Upper lobe of left lung (tissue), 4 donors: ENCODE data around the gene XPNPEP1.

Source experiments
- POLR2A ChIP-seq, 4 donors: fragments of 450-650 bp; IDR thresholded peaks; one replicate each; pipeline ENCODE4 v1.5.1; 2016 to 2017; ENCODE audit warnings: antibody characterized with exemption in 4 of 4, mild to moderate bottlenecking in 2 of 4
- TF ChIP-seq, protein P1 (sequence below), 6 experiments: fragments of 450-650 bp in 4 of 6; fragments of 200-600 bp in 2 of 6; sonication (generic) in 2 of 6; IDR thresholded peaks; one replicate each; pipeline ENCODE4 v1.5.1; 2016 to 2019; ENCODE audit warnings: antibody characterized with exemption in 6 of 6

DNA sequence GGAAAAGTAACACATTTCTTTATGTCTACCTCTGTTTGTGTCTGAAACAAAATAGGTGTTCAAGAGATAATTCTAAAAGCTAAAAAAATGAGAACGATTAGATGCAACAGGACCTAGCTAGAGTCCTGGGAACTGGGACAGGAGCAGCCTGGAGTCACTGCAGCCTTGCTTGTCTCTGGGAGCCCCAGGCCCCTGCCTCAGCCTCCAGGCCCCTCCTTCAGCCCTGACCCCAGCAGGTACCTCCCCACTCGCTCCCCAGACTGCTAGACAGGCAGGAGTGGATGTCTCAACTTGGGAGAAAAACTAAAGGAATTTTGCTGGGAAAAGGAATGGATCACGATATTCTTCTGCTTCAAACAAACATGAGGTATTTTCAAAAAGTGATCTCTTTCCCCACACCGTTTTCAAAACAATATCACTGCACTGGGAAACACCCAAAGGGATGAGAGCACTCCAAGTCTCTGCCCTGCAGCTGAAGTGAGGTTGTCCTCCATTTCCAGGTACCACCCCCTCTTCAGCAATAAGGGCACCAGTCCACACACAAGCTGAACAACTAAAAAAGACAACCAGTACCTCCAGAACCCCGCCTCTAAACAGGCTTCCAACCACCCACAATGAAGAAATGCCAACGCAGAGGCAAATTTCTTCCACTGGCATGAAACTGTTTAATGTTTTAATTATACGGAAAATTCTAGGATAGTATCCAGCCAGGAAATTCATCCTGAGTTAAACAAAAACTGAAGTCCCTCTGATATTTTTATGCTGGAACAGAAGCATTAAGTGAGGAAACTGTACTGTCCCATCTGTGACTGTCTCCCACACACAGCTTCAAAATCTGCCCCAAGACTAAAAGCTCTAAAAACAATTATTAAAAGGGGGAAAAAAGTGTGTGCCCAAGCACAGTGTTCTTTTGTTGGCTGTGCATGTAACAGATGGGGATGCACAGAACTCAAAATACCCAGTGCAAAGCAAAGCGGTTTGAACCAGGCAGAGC lies 47.2 kb downstream of the XPNPEP1 start:
- no peak for TF ChIP-seq POLR2A (IDR thresholded peaks at IDR 0.05)
- TF ChIP-seq, protein P1, sequence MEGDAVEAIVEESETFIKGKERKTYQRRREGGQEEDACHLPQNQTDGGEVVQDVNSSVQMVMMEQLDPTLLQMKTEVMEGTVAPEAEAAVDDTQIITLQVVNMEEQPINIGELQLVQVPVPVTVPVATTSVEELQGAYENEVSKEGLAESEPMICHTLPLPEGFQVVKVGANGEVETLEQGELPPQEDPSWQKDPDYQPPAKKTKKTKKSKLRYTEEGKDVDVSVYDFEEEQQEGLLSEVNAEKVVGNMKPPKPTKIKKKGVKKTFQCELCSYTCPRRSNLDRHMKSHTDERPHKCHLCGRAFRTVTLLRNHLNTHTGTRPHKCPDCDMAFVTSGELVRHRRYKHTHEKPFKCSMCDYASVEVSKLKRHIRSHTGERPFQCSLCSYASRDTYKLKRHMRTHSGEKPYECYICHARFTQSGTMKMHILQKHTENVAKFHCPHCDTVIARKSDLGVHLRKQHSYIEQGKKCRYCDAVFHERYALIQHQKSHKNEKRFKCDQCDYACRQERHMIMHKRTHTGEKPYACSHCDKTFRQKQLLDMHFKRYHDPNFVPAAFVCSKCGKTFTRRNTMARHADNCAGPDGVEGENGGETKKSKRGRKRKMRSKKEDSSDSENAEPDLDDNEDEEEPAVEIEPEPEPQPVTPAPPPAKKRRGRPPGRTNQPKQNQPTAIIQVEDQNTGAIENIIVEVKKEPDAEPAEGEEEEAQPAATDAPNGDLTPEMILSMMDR (IDR thresholded peaks at IDR 0.05): no peak
